Raji (cell line): ENCODE results near the gene STX1B.

Source experiments
- POLR2A ChIP-seq: IDR thresholded peaks from 2 replicates; pipeline ENCODE4 v1.6.1; 2011; ENCODE audit warnings: low read depth, low read length, control low read depth; ENCODE audit not compliant: insufficient read depth

The STX1B gene

DNA sequence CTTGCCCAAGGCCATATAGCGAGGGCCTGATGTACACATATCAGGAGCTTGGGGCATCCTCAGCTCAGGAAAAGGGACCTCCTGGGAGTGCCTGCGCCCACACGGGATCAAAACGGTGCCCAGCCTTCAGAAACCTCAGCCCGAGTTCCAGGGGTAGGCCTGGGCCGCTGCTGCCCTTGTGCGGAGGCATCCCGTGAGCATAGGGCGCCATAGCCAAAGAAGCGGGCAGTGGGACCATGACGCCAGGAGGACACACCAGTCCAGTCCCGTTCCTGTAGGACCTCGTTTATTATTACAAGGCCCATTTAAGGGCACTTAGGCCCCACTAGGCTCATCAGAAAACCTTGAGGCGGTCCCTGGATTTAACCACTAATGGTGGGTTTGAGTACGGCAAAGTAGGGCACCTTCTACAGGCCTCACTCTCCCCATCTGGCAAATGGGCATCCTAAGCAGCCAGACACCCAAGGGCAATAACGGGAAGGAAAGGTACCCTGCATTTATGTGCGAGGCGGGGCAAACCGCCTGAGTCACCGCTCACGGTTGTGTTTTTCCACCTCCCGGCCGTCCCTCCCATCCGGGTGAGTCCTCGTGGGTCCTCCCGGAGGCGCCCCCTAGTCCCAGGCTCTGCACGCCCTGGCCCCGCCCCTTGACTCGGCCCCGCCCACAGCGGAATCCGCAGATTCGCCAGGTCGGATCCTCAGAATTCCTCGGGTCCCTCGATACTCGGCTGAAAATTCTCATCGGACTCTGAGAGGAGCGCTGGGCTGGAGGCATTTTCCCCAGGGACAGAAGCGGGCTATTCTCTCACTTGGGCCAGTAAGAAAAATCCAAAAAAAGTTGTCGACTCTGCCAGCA, 53.6 kb downstream of the STX1B start:
- TF ChIP-seq POLR2A: peak; percentile 76

DNA sequence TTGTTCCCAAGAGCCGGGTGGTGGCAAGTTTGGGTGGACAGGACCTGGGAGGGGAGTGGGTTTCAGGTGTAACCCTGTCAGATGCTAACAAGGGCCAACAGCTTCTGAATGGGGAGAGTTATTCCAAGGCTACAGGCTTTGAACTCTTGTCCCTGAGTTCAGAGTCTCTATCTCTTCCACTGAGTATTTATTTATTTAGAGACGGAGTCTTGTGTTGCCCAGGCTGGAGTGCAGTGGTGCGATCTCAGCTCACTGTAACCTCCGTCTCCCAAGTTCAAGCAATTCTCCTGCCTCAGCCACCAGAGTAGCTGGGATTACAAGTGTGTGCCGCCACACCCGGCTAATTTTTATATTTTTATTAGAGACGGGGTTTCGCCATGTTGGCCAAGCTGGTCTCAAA, 55.4 kb downstream of the STX1B start:
- no peak for TF ChIP-seq POLR2A

DNA sequence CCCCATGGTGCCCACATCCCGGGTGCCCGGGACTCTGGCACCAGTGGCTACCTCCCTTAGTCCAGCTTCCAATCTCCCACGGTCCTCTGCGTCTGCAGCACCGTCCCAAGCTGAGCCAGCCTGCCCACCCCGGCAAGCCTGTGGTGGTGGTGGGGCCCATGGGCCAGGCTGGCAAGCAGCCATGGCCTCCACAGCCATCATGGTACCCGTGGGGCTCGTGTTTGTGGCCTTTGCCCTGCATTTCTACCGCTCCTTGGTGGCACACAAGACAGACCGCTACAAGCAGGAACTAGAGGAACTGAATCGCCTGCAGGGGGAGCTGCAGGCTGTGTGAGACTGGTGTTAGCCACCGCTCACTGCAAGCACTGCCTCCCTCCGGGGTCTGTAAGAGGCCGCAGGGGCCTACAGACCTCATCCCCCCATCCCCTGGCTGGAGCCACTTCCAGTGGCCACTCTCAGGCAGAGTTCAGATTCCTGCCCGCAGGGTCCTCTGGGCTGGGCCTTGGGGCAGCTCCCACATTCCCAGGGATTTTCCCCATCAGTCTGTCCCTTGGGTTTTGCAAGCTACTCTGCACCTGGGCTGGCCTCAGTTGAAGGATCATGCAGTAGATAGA, 56.8 kb downstream of the STX1B start:
- no peak for TF ChIP-seq POLR2A

DNA sequence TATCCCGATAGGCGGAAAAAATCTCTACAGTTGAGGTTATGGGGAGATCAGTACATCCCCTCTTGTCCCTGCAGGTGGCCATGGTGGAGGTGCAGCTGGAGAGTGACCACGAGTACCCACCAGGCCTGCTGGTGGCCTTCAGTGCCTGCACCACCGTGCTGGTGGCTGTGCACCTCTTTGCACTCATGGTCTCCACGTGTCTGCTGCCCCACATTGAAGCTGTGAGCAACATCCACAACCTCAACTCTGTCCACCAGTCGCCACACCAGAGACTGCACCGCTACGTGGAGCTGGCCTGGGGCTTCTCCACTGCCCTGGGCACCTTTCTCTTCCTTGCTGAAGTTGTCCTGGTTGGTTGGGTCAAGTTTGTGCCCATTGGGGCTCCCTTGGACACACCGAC, 57.3 kb downstream of the STX1B start:
- TF ChIP-seq POLR2A: no peak

DNA sequence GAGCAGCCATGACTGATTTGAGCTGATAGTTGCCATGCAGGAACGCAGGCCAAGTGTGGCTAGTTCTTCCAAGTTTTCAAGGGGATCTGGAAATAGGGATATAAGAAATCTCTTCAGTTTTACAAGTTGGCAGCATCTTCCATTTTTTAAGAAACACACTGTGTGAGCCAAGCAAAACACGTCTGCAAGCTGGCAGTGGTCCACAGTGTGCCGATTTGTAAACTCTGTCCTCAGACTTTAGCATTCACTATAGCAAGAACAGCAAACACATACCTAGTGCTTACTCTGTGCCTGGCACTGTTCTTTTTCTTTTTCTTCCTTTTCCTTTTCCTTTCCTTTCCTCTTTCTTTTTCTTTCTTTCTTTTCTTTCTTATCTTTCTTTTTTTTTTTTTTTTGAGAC, 58.7 kb downstream of the STX1B start:
- no peak for TF ChIP-seq POLR2A

DNA sequence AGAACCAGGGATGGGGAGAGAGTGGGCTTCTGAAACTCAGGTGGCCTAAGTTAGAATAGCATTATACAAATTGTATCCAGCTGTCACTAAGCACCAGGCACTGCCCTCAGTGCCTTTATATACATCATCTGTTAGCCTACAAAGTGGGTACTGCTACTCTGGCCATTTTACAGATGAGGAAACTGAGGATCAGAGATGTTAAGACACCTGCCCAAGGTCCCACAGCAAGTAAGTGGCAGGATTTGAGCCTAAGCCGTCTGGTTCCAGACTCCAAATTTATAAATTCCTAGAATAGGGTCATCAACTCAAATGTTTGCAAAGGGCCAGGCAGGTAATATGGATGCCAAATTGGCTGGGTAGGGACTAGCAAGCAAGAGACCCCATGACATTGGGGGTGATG, 59.2 kb downstream of the STX1B start:
- no peak for TF ChIP-seq POLR2A

DNA sequence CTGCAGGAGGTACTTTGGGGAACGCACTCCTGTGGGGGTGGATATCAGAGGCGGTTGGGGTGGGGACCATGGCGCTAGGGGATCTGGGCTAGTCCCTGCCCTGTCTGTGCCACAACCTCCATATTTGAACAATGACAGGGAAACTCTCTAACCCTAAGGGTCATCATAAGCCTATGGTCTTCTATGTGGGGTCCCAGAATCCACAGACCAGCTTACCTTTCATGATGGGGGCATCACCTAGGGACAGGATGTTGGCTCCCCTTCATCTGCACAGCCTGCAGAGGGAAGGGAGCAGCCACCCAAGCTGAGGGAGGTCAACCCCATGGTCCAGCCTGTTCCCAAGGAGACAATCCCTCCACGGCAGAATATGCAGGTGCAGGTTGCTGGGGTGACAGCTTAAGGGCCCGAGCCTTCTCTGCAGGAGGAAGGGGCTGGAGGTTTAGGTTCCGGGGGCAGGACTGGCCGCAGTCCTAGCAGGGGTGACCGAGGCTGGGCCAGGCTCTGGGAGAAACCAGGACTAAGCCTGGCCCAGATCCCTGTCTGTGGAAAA, 59.8 kb downstream of the STX1B start:
- TF ChIP-seq POLR2A: no peak

DNA sequence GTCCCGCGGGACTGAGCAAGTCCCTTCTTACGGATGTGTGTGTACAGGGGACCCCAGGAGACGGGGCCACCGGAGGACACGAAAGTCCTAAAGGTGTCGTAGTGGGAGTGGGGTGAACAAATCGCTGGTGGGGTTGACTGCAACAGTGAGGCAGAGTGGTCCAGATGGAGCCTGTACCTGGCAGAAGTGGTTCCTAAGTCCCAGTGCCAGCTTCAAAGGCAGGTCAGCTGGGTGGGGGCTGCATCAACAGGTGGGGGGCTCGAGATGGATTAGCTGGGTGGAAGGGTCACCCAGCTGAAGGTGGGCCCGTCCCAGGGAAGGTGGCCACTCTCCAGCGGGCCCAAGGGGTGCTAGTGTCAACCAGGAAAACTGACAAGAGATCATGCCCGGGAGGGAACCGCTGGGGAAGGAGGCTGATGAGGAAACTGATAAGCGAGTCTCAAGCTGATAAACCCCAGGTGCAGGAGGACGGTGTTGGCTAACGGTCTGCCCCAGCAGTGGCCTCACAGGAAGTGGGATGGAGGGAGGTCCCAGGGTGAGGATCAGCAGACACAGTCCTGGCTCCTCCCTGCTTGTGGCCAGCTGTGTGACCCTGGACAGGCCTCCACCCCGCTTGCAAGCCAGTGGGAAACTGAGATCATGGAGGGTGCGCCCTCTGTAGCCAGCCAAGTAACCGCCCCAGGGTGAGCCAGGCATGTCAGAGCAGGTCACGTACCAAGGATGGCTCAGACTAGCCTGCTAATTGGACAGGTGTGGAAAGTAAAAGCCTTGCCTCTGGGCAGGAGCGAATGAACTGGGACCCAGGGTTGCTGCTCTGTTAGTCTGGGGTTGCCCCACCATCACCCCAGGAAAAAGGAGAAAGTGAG, 60.6 kb downstream of the STX1B start:
- peak; percentile 35; the same call in 1 of the 2 replicates for TF ChIP-seq POLR2A

DNA sequence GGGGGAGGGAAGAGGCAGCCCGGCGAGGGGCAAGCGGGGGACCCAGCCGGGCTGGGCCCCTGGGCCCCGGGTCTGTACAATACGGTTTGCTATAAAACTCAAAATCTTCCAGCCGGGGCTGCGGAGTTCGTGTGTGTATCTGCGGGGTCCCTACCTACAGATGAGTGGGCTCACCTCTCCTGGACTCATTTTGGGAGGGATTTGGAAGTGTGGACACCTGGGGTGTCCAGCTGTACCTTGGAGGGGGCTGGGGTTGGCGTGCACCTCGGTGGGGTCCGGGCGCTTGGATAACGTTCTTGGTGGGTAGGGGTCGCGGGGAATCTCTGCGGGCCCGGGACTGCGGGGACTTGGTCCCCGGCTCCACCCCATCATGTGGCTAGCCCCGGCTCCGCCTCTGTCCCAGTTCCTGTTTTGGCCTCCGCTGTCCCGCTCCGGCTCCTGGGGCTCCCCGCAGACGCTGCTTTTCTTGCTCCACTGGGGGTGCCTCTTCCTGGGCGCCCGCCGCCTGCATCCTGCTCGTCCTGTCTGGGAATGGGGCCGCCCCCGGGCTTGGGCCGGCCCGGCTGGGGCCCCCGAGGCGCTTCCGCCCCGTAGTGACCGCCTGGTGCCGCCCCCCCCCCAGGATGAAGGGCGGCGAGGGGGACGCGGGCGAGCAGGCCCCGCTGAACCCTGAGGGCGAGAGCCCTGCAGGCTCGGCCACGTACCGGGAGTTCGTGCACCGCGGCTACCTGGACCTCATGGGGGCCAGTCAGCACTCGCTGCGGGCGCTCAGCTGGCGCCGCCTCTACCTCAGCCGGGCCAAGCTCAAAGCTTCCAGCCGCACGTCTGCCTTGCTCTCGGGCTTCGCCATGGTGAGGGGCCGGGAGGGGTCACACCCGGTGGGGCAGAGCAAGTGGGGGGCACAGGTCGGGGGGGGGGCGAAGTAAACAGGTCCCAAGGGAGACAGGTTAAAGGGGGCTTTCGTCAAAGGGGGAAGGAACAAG, 61.5 kb downstream of the STX1B start, which contains the start of gene ORAI3:
ORAI3 (plus strand) TSS at position 402 of the 983 bp plus-strand sequence; CDS start at position 624, 222 bp downstream.
- peak; percentile 55 for TF ChIP-seq POLR2A

DNA sequence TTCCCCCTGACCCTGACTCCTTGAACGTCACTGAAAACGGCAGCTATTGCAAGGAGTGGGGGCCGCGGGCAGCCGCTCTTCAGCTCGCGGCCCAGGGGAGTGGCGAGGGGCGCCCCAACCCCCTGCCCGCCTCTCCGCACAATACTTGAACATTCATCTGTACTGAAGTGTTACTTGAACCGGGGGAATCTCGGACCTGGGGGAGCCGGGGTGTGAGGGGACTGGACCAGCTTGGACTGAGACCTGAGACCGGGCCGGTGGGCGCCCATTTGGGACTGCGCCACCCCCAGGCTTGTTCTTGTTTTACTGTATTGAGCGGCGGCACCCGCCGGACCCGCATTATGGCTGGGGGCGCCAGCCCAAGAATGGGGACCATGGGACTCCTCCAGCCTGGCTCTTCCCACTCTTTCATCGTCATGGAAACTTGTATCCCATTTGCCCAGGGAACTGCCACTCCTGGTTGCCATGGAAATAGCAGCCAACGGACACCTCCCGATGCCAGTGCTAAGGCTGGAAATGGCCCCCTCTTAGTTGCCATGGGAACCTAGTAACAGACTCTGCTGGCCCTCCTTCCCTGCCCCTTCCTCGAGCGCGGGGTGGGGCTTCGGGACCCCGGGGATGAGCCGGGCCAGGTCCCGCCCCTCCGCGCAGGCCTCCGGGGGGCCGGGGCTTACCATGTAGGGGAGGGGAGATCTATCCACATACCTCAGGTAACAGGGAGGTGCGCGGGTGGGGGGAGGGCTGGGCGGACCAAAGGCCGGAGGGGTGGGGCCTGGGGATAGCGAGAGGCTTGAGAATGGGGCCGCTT, 62.4 kb downstream of the STX1B start:
- no peak for TF ChIP-seq POLR2A

DNA sequence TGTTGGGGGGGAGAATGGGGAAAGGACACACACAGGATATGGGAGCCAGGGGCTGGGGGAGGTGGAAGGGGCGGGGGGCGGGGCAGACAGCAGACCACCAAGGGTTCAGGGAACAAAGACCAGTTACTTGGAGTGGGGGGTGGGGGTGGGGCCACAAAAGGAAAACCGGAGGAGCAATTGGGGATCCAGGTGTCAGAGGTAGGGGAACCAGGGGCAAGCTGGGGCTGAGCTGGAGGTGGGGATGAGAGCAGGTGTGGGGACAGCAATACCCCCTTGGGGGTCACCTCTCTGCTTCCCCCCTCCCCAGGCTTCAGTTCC, 62.9 kb downstream of the STX1B start:
- no peak for TF ChIP-seq POLR2A

DNA sequence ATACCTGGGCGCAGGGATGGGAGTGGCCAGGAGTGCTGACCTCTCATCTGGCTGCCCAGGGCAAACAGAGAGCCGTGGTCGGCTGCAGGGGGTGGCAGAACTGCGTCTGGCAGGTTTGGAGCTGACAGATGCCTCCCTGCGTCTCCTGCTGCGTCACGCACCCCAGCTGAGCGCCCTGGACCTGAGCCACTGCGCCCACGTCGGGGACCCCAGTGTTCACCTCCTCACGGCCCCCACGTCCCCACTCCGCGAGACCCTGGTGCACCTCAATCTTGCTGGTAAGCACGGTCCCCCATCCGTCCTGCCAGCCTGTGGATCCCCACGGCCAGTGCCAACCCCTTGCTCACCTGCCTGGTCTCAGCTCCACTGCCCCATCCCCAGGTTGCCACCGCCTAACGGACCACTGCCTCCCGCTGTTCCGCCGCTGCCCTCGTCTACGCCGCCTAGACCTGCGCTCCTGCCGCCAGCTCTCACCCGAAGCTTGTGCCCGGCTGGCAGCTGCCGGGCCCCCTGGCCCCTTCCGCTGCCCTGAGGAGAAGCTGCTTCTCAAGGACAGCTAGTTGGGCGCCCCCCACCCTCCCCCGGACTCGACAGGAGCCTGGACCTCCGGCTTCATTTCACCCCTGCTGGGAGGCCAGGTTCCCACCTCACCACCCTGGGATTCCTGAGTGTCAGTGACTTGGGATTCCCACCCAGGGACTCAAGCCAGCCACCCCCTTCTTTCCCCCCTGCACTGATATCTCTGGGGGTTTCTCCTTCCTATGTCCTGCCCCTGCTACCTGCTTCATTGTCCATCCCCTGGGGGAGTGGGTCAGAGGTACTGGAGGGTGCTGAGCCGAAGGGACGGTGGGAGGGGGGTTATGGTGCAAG, 63.5 kb downstream of the STX1B start:
- no peak for TF ChIP-seq POLR2A

DNA sequence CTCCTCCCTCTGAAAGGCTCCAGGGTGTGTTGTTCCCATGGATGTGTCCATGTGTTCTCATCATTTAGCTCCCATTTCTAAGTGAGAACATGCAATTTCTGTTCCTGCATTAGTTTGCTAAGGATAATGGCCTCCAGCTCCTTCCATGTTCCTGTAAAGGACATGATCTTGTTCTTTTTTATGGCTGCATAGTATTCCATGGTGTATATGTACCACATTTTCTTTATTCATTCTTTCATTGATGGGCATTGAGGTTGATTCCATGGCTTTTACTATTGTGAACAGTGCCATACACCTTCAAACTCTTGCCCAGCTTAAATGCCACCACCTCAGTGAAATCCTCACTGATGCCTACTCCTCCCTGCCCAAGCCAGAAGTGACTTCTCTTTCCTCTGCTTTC, 66.1 kb downstream of the STX1B start:
- TF ChIP-seq POLR2A: no peak

DNA sequence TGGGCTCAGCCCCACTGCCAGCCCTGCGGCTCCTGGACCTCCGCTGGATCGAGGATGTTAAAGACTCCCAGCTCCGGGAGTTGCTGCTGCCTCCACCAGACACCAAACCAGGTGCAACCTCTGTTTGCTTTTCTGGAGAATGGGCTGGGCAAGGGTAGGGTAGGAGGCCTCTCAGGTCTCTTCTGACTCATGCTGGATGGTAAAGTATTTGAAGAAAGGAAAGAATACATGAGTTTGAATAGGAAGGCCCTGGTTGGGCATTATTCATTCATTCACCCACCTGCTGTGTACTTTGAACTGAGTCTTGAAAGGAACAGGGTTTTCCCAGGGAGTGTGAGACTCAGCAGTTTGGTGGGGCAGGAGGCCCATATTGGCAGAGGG, 68.0 kb downstream of the STX1B start:
- no peak for TF ChIP-seq POLR2A
